Endothelial cell of hepatic sinusoid (primary cell): ENCODE results near the gene CIAPIN1.
"Not testable (repeated sequence)": the region's sequence is repeated elsewhere in the genome, so short reads cannot be mapped to it uniquely, and the experiment has no call there.

Experiments
- in situ Hi-C: cut with HindIII; loops from 2 replicates; pipeline ENCODE4 v1.10.0; 2017; ENCODE audit warnings: low sequenced_read_pairs

CIAPIN1 gene

GRCh38 chr16:57409065-57409464, 38.1 kb downstream of the CIAPIN1 start:
- in situ Hi-C loops = no loop called here

- in situ Hi-C loops = no loop called here
These were observed 39.4 kb downstream of the CIAPIN1 start for GRCh38 chr16:57407521-57408353.

- in situ Hi-C loops = no loop called here
These were observed 40.3 kb downstream of the CIAPIN1 start for GRCh38 chr16:57406881-57407280.

GRCh38 chr16:57405097-57405496, 42.1 kb downstream of the CIAPIN1 start:
- in situ Hi-C loops = no loop called here

- in situ Hi-C loops = no loop called here
These were observed 43.0 kb downstream of the CIAPIN1 start, which contains the start of gene CCL17 for GRCh38 chr16:57403965-57404817. TSS of gene CCL17 (plus strand) at chr16:57404767. CDS start at chr16:57413933, 9,166 bp downstream.

- in situ Hi-C loops = no loop called here
These were observed 45.1 kb downstream of the CIAPIN1 start for GRCh38 chr16:57401943-57402640.

- in situ Hi-C loops = not testable (repeated sequence)
These were observed 49.7 kb downstream of the CIAPIN1 start for GRCh38 chr16:57397493-57397892.

- in situ Hi-C loops = no loop called here
These were observed 50.4 kb downstream of the CIAPIN1 start for GRCh38 chr16:57396786-57397185.

GRCh38 chr16:57395026-57395425, 52.2 kb downstream of the CIAPIN1 start:
- in situ Hi-C loops = no loop called here

- in situ Hi-C loops = loop anchor here (5.0 kb wide), 1 partner anchor 47 kb away; no protein-coding TSS in a partner anchor
These were observed 52.7 kb downstream of the CIAPIN1 start for GRCh38 chr16:57394444-57394843.

- in situ Hi-C loops = loop anchor here (5.0 kb wide), 1 partner anchor 45 kb away; no protein-coding TSS in a partner anchor
These were observed 54.5 kb downstream of the CIAPIN1 start for GRCh38 chr16:57392694-57393093.

GRCh38 chr16:57391708-57392107, 55.5 kb downstream of the CIAPIN1 start:
- in situ Hi-C loops = loop anchor here (5.0 kb wide), 1 partner anchor 44 kb away; no protein-coding TSS in a partner anchor

GRCh38 chr16:57391300-57391699, 55.9 kb downstream of the CIAPIN1 start:
- in situ Hi-C loops = loop anchor here (5.0 kb wide), 1 partner anchor 44 kb away; no protein-coding TSS in a partner anchor

- in situ Hi-C loops = loop anchor here (5.0 kb wide), 1 partner anchor 43 kb away; no protein-coding TSS in a partner anchor
These were observed 56.4 kb downstream of the CIAPIN1 start for GRCh38 chr16:57390636-57391295.

GRCh38 chr16:57389087-57389468, 58.1 kb downstream of the CIAPIN1 start:
- in situ Hi-C loops = loop anchor here (5.0 kb wide), 1 partner anchor 63 kb away; no protein-coding TSS in a partner anchor

GRCh38 chr16:57388359-57389086, 58.7 kb downstream of the CIAPIN1 start:
- in situ Hi-C loops = loop anchor here (5.0 kb wide), 1 partner anchor 64 kb away; no protein-coding TSS in a partner anchor

GRCh38 chr16:57387598-57388354, 59.4 kb downstream of the CIAPIN1 start:
- in situ Hi-C loops = loop anchor here (5.0 kb wide), 1 partner anchor 65 kb away; no protein-coding TSS in a partner anchor

- in situ Hi-C loops = loop anchor here (5.0 kb wide), 1 partner anchor 66 kb away; no protein-coding TSS in a partner anchor
These were observed 60.7 kb downstream of the CIAPIN1 start for GRCh38 chr16:57386381-57386951.
